HG03571 (cell line): ENCODE data around the gene TCF7L2.

Source experiments
- ATAC-seq: cut with Tn5 transposase; IDR thresholded peaks from one replicate; pipeline ENCODE4 v1.9.1; 2021; ENCODE audit not compliant: unreplicated experiment

The TCF7L2 gene

GRCh38 chr10:113118882-113119281 lies 168.8 kb downstream of the TCF7L2 start:
- ATAC-seq: no peak

DNA sequence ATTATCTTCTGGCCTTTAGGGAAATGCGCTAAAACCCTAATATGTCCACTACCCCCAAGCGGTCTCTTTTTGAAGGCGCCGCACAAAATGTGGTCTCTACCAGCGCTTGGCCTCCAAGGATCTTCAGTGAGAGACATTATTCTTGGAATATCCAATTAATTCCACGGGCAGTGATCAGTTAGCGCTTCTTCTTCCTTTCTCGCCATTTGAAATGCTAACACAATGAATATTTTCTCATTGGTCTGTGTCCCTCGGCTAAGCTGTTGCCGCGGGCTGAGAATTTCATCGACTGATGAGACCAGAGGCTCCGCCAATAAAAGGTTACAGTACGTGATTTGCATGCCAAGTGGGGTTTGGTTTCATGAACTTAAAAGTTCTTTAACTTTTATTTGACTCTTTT lies 169.8 kb downstream of the TCF7L2 start:
- ATAC-seq: no peak

DNA sequence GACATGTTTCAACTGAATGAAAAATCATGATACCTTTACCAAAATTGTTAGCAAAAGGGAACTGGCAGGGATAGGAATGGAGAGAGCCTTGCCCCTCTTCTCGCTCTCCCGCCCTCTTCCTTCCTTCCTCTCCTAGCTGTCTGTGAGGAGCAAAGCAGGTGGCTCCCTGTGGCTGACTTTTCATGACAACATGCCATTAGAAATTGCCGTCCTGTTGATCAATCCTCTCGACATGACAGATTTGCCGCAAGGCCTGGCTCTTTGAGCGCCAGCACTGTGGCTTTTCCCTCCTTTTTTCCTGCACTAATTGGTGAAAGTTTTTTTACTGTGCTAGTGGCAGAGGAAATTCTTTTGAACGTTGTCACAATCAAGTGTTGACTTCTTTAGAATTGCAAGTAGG lies 171.1 kb downstream of the TCF7L2 start:
- no peak for ATAC-seq

- no peak for ATAC-seq
These were observed 172.9 kb downstream of the TCF7L2 start for GRCh38 chr10:113122947-113123346.

DNA sequence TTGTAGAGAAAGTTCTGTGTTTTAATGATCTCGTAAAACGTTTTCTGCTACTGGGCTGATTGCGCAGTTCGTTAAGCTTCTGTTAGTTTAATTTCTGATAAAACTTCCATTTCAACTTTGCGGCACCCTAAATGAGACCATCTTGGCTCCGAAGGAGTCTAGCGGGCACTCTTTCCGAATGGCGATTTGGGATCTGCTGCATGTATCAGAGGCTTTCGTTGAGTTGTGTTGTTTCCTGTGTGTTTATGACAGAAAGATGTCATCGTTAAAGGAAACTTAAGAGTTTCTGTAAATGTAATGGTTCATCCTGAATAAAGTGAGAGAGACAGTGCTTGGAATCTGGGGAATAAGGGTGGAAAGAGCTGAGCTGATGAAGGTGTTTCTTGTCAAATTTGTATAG lies 174.7 kb downstream of the TCF7L2 start:
- ATAC-seq: no peak

DNA sequence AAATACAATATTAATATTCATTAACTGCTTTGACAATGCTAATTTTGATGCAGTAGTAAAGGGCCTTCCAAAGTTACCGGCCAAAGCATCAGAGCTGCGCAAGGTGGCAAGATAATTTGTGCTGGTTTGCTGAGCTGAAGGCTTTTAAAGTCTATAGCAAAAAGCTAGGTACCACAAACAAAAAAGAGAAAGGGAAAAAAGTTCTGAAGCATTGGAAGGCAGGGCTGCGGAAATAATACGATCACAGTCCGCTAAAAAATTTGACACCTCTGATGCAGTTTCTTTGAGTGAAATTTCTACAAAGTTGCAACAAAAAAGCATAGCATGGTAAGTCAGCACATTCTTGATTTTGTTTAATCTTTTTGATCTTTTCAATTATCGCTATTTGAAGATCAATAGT lies 175.6 kb downstream of the TCF7L2 start:
- ATAC-seq: no peak

- no peak for ATAC-seq
These were observed 176.5 kb downstream of the TCF7L2 start for GRCh38 chr10:113126229-113127201.

- no peak for ATAC-seq
These were observed 177.3 kb downstream of the TCF7L2 start for GRCh38 chr10:113127261-113127900.

DNA sequence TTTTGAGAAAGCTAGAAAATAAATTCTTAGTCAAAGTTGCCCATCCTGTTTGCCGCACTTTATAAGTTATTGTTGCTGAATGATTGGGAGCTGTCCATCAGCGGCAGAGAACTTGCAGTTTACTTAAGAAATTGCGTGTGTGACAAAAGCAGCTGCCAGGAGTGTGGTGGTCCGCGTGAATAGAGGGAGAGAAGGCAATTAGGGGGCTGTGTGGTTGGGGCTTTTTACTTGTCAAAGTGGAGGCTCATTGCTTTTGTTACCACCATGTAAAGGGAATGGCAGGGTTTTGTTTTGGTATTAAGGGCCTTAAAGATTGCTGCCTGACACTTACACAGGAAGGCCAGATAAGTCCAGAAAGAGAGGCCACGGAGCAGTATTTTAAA lies 177.8 kb downstream of the TCF7L2 start:
- no peak for ATAC-seq

GRCh38 chr10:113128450-113129070 lies 178.5 kb downstream of the TCF7L2 start:
- no peak for ATAC-seq

GRCh38 chr10:113129117-113129516 lies 179.1 kb downstream of the TCF7L2 start:
- no peak for ATAC-seq

DNA sequence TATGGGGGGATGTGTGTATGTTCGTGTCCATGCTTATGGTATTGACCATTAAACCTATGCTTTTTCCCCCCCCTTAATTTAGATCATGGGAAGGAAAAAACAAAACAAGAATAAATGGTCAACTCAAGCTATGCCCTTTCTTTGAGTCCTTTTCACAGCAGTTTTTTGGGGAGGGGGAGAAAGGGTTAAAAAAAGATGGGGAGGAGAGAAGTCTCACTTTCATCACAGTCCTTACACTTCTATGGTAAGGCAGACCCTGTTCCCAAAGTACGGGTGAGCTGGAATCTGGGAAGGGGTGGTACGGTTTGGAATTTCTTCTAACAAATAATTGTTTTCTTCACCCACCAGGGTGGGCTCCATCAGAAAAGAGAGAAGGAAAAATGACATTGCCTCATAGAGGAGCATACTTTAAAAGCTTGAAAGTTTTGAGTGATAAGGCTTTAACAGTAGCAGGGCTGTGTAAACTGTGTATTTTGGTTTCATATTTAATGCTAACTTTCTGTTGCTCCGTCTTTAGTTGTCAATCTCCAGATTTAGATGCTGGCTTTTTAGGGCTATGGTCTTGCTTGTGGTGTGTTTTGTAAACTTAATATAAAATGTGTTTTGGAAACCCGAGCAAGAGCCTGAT lies 180.1 kb downstream of the TCF7L2 start:
- no peak for ATAC-seq

DNA sequence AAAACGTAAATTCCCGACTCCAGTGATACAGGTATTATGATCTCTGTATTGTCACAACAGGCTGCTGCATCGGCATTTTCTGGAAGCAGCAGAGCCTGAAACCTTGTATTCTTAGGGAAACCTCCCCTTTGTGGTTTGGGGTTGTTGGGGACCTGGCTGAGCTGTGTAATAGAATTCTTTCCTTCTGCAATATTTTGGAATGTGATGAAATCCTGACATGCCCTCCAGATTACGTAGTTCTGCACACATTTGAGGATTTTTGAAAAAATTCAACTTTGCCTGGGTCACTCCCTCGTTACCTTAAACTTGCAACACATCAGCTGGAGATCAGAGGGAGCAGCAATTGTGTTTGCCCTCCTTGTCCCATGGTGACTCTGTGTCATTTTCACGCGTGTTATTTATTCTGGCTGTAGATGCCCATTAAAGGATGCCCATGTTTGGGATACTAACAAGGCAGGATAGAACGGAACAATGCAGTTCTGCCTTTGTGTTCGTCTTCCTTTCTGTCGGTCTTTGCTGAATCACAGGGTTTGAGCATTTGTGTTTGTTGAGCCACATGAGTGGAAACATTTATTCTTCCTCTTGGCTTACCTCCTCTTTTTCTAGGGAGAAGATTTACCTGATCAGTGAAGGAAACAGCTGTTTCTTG lies 181.7 kb downstream of the TCF7L2 start:
- no peak for ATAC-seq

GRCh38 chr10:113132591-113133121 lies 182.6 kb downstream of the TCF7L2 start:
- no peak for ATAC-seq

GRCh38 chr10:113133497-113134115 lies 183.6 kb downstream of the TCF7L2 start:
- ATAC-seq: no peak

DNA sequence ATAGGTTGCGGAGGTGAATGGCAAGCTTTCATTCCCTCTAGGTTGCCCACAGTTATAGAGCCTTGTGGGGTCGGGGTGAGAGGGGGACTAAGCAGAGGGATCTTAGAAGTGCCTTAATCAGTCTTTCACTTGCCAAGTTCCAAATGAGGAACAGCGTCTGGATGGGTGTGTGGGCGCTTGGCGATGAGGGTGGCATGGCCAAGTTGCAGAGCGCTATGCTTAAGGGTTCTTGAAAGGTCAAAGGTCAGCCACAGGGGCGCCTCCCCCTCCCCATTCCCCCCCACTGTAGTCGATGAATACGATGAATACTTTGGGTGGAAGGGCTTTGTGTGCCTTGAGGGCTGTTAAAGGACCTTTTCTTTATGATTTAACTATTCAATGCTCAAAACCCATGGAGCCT lies 185.0 kb downstream of the TCF7L2 start:
- ATAC-seq: no peak

DNA sequence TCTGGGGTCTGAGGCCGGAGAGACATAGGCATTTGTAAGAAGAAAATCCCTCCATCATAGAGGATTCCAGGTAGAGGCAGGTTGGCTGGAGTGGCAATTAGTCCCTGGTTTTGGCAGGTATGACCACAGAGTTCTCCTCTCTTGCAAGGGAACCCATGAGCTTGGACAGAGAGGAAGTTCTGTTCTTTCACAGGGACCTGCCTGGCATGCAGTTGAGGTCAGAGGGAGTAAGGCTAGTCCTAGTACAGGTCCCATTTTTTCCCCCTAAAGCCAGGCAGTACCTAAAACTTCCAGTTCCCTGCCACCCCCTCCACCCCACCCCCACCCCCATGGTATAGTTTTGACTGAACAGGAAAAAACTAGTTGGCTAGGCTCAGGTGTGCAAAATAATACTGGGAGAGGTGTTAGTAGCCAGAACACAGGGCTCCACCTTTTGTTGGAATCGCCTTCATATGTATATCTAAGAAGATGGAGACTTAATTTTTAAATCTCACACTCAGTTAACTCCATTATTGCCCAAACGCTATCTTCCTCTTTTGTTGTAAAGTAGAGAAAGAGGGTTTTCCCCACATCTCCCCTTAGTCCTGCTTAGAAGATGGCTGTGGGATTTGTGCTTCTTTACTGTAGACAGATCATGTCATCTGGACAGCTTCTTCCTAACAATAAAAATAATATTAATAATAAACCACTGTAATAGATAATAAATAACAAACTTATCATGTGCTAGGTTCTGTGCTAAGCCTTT lies 188.1 kb downstream of the TCF7L2 start:
- no peak for ATAC-seq

DNA sequence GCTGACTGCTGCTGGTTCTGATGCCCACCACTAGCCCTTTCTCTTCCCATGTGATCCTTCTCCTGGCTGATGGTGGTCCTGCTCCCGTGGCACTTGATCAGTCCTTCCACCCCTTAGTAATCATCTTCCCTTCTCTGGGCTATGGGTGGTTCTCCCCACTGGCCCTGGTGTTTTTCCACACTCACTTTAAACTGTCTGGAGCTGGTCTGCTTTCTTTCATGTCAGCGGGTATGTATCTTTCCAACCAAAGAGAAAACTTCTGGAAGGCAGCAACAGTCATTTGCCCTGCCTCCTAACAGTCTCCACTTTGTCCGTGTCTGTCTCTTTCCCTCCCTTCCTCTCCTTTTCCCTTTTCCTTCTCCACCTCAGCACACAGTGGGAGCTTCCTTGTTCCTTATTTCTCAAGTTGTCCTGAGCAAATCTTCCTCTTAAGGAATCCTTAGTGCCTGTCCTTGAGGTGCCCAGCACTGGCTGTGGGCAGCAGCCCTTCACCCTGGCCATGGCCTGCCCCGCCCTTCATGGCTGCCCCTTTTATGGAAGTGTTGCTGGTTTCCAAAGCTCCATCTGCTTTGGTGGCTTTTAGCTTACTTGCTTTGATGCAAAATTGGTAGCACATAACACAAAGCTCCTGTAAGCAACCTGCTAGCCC lies 189.0 kb downstream of the TCF7L2 start:
- no peak for ATAC-seq

DNA sequence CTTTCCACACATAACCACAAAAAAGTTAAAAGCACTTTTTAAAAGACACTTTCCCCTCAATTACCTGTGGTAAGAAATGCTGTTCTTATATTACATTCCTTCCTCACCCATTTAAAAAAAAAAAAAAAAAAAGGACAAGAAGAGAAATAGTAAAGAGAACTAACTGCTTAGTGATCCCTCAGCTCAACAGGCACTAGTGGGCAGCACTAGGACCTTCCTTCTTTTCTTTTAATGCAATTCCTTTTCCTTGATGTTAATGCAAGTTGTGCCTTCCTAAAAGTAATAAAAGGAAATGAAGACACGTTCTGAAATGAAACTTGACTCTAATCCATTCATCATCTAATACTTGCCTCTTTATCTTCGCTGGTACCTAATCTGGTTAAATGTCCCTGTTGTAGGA lies 189.7 kb downstream of the TCF7L2 start:
- no peak for ATAC-seq
